H9 (cell line): ENCODE results near the gene FCRL6. TPM values are rescaled to one million over a fixed set of nuclear protein-coding genes. Genes with fewer than 3 reads are reported as not detected.

ENCODE experiments used
- DNase-seq: peaks from one replicate; pipeline ENCODE4 v3.0.0-alpha.2; 2017
- H2AFZ ChIP-seq: one replicate; pipeline ENCODE4 v1.6.1; 2013; ENCODE audit warnings: mild to moderate bottlenecking, low read length, control low read depth, moderate library complexity
- H2AK5ac ChIP-seq: 2 replicates; pipeline ENCODE4 v1.6.1; 2013; ENCODE audit warnings: low read length, control low read depth, mixed read lengths; ENCODE audit not compliant: insufficient read length
- H2BK120ac ChIP-seq: one replicate; pipeline ENCODE4 v1.6.1; 2013; ENCODE audit warnings: low read depth, mild to moderate bottlenecking, low read length, control low read depth, inconsistent platforms; ENCODE audit not compliant: poor library complexity, severe bottlenecking
- H2BK12ac ChIP-seq: 2 replicates; pipeline ENCODE4 v1.6.1; 2013; ENCODE audit warnings: low read length, control low read depth, mixed read lengths, low read depth; ENCODE audit not compliant: insufficient read length
- H2BK15ac ChIP-seq: 2 replicates; pipeline ENCODE4 v1.6.1; 2013; ENCODE audit warnings: low read depth, low read length, control low read depth
- H2BK20ac ChIP-seq: one replicate; pipeline ENCODE4 v1.6.1; 2013; ENCODE audit warnings: low read depth, mild to moderate bottlenecking, low read length, control low read depth, inconsistent platforms; ENCODE audit not compliant: poor library complexity, severe bottlenecking
- H2BK5ac ChIP-seq: 2 replicates; pipeline ENCODE4 v1.6.1; 2013; ENCODE audit warnings: low read length, control low read depth, mixed read lengths; ENCODE audit not compliant: insufficient read length
- H3K14ac ChIP-seq: 2 replicates; pipeline ENCODE4 v1.6.1; 2013; ENCODE audit warnings: low read length, control low read depth; ENCODE audit not compliant: insufficient read depth
- H3K18ac ChIP-seq: 2 replicates; pipeline ENCODE4 v1.6.1; 2013; ENCODE audit warnings: low read depth, mild to moderate bottlenecking, mixed read lengths, low read length, control low read depth; ENCODE audit not compliant: insufficient read length
- H3K23ac ChIP-seq: 2 replicates; pipeline ENCODE4 v1.6.1; 2013; ENCODE audit warnings: low read length, control low read depth, mixed read lengths, low read depth; ENCODE audit not compliant: insufficient read length
- H3K23me2 ChIP-seq: 2 replicates; pipeline ENCODE4 v1.6.1; 2013; ENCODE audit warnings: low read depth, mild to moderate bottlenecking, mixed read lengths, low read length, control low read depth; ENCODE audit not compliant: insufficient read length, poor library complexity, severe bottlenecking
- H3K27ac ChIP-seq: 2 replicates; pipeline ENCODE4 v1.5.1; 2013; ENCODE audit warnings: low read length, control low read depth, mixed read lengths, low read depth; ENCODE audit not compliant: insufficient read length
- H3K27me3 ChIP-seq: 2 replicates; pipeline ENCODE4 v1.6.1; 2013; ENCODE audit warnings: low read length, control low read depth, inconsistent platforms; ENCODE audit not compliant: insufficient read depth
- H3K4ac ChIP-seq: 2 replicates; pipeline ENCODE4 v1.6.1; 2013; ENCODE audit warnings: low read depth, mild to moderate bottlenecking, control low read depth, inconsistent platforms, low read length, moderate library complexity
- H3K4me1 ChIP-seq: 2 replicates; pipeline ENCODE4 v1.6.1; 2013; ENCODE audit warnings: low read length, control low read depth, inconsistent platforms; ENCODE audit not compliant: insufficient read depth
- H3K4me2 ChIP-seq: 2 replicates; pipeline ENCODE4 v1.6.1; 2013; ENCODE audit warnings: low read length, control low read depth, mixed read lengths; ENCODE audit not compliant: insufficient read length, insufficient read depth
- H3K56ac ChIP-seq: 2 replicates; pipeline ENCODE4 v1.6.1; 2013; ENCODE audit warnings: low read depth, mild to moderate bottlenecking, mixed read lengths, low read length, control low read depth; ENCODE audit not compliant: insufficient read length
- H3K79me1 ChIP-seq: 2 replicates; pipeline ENCODE4 v1.6.1; 2013; ENCODE audit warnings: low read depth, mild to moderate bottlenecking, moderate library complexity, low read length, control low read depth, inconsistent platforms; ENCODE audit not compliant: insufficient read depth, poor library complexity, severe bottlenecking
- H3K79me2 ChIP-seq: 2 replicates; pipeline ENCODE4 v1.6.1; 2013; ENCODE audit warnings: low read length, control low read depth, inconsistent platforms; ENCODE audit not compliant: insufficient read depth
- H3K9ac ChIP-seq: 2 replicates; pipeline ENCODE4 v1.6.1; 2013; ENCODE audit warnings: low read length, control low read depth, mixed read lengths; ENCODE audit not compliant: insufficient read length; ENCODE audit errors: extremely low read depth
- H3K9me3 ChIP-seq: one replicate; pipeline ENCODE4 v1.6.1; 2013; ENCODE audit warnings: low read depth, low read length, inconsistent platforms; ENCODE audit not compliant: control insufficient read depth
- H3T11ph ChIP-seq: one replicate; pipeline ENCODE4 v1.6.1; 2013; ENCODE audit warnings: mild to moderate bottlenecking, low read length, control low read depth, inconsistent platforms
- H4K20me1 ChIP-seq: one replicate; pipeline ENCODE4 v1.6.1; 2013; ENCODE audit not compliant: control insufficient read depth, insufficient read length, insufficient read depth
- H4K5ac ChIP-seq: 2 replicates; pipeline ENCODE4 v1.6.1; 2013; ENCODE audit warnings: low read depth, mild to moderate bottlenecking, mixed read lengths, low read length, control low read depth; ENCODE audit not compliant: insufficient read length
- H4K8ac ChIP-seq: replicated peaks from 2 replicates; pipeline ENCODE4 v1.6.1; 2013; ENCODE audit warnings: low read length, control low read depth, mixed read lengths, low read depth; ENCODE audit not compliant: insufficient read length
- H4K91ac ChIP-seq: 2 replicates; pipeline ENCODE4 v1.6.1; 2013; ENCODE audit warnings: low read depth, mild to moderate bottlenecking, moderate library complexity, mixed read lengths, low read length, control low read depth; ENCODE audit not compliant: insufficient read length
- H3K27ac Mint-ChIP-seq, 3 experiments: 2 replicates in 2 of 3; 3 replicates in 1 of 3; pipeline ENCODE4 v1.8.0; 2020 to 2021; ENCODE audit warnings: mixed read lengths in 3 of 3, mild to moderate bottlenecking in 1 of 3, moderate library complexity in 1 of 3
- H3K27me3 Mint-ChIP-seq: 2 replicates; pipeline ENCODE4 v1.8.0; 2021; ENCODE audit warnings: low read depth, mild to moderate bottlenecking, moderate library complexity, mixed read lengths
- H3K36me3 Mint-ChIP-seq, 3 experiments: 2 replicates in 2 of 3; 3 replicates in 1 of 3; pipeline ENCODE4 v1.8.0; 2020 to 2021; ENCODE audit warnings: low read depth in 3 of 3, mixed read lengths in 3 of 3; ENCODE audit not compliant: insufficient read depth in 1 of 3
- H3K4me1 Mint-ChIP-seq, 2 experiments: 2 replicates each; pipeline ENCODE4 v1.8.0; 2020; ENCODE audit warnings: mixed read lengths in 2 of 2
- H3K4me3 Mint-ChIP-seq, 2 experiments: 2 replicates in 1 of 2; 3 replicates in 1 of 2; pipeline ENCODE4 v1.8.0; 2020 to 2021; ENCODE audit warnings: mild to moderate bottlenecking in 2 of 2, mixed read lengths in 2 of 2, moderate library complexity in 1 of 2
- H3K9me3 Mint-ChIP-seq, 2 experiments: 2 replicates in 1 of 2; 3 replicates in 1 of 2; pipeline ENCODE4 v1.8.0; 2020; ENCODE audit warnings: mild to moderate bottlenecking in 2 of 2, mixed read lengths in 2 of 2, moderate library complexity in 1 of 2
- WGBS: extraction: QIAGEN DNeasy Blood & Tissue Kit; methylation state at CpG from one replicate; pipeline ENCODE4 v1.1.7; 2013; ENCODE audit warnings: missing lambda C conversion rate, low lambda C conversion rate, mixed read lengths; ENCODE audit not compliant: insufficient read length; ENCODE audit errors: extremely low coverage; 5-methylcytosine and 5-hydroxymethylcytosine counted together
- total RNA-seq: library from RNA; stranded (reverse); gene quantifications from 2 replicates; pipeline ENCODE4 v1.2.1, GENCODE V29; 2021
- TF ChIP-seq, protein P1 (sequence below): fragments of 200-600 bp; sonication (generic); conservative IDR thresholded peaks from 3 replicates; pipeline ENCODE4 v1.8.0; 2021; ENCODE audit warnings: antibody characterized with exemption, mild to moderate bottlenecking

Gene FCRL6
- total RNA-seq, 1 experiment from 2014 or later, result not detected

DNA sequence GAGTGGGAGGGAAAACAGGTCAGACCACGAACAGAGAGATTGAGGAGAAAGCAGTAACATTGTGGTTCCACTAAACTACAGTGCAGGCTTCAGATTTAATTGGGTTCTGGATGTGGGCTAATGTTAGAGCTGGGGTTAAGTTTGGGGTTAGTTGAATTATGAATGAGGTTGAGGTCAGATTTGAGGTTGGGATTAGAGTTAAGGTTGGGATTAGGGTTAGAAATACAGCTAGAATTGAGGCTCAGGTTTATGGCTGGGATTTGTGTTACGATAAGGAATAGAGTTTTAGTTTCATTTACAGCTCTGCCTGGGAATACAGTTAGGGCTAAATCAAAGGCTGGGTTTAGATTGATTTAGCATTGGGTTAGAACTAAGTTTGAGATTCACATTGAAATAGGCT is 62.1 kb downstream of the FCRL6 start:
- Histone ChIP-seq H2BK20ac (no peak overlapping the region), H3K4me1 (no peaks in the 10 kb centered on the region), H2BK5ac (no peak overlapping the region), H3K23ac (no peak overlapping the region), H2AK5ac (no peak overlapping the region), H4K5ac (no peak overlapping the region), H3K23me2 (no peaks in the 10 kb centered on the region), H2BK120ac (no peak overlapping the region), H3K4me2 (no peak overlapping the region), H3T11ph (no peak overlapping the region), H3K18ac (no peak overlapping the region), H4K91ac (no peak overlapping the region), H3K56ac (no peak overlapping the region), H3K9ac (no peak overlapping the region), H3K27me3 (no peaks in the 10 kb centered on the region), H4K20me1 (peaks cover 2% of the 10 kb centered on the region), H3K14ac (no peak overlapping the region), H4K8ac (no peak overlapping the region), H3K4ac (no peak overlapping the region), H3K27ac (no peak overlapping the region), H2BK15ac (no peak overlapping the region), H3K9me3 (no peaks in the 10 kb centered on the region), H2BK12ac (no peak overlapping the region), H3K79me2 (no peaks in the 10 kb centered on the region), H2AFZ (no peak overlapping the region), H3K79me1 (no peaks in the 10 kb centered on the region)
- Mint-ChIP-seq H3K9me3 (no peaks in the 10 kb centered on the region), H3K27ac (no peak overlapping the region), H3K36me3 (no peaks in the 10 kb centered on the region), H3K4me1 (peaks cover 26 to 33% of the 10 kb centered on the region in 2 experiments), H3K27me3 (peaks cover 23% of the 10 kb centered on the region), H3K4me3 (no peak overlapping the region)
- DNase-seq, result no peak
- no CpG with 5 or more reads among the region's 2 CpGs for WGBS
- TF ChIP-seq, protein P1, sequence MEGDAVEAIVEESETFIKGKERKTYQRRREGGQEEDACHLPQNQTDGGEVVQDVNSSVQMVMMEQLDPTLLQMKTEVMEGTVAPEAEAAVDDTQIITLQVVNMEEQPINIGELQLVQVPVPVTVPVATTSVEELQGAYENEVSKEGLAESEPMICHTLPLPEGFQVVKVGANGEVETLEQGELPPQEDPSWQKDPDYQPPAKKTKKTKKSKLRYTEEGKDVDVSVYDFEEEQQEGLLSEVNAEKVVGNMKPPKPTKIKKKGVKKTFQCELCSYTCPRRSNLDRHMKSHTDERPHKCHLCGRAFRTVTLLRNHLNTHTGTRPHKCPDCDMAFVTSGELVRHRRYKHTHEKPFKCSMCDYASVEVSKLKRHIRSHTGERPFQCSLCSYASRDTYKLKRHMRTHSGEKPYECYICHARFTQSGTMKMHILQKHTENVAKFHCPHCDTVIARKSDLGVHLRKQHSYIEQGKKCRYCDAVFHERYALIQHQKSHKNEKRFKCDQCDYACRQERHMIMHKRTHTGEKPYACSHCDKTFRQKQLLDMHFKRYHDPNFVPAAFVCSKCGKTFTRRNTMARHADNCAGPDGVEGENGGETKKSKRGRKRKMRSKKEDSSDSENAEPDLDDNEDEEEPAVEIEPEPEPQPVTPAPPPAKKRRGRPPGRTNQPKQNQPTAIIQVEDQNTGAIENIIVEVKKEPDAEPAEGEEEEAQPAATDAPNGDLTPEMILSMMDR, result no peak

Other genes with a start within 250 kb of the FCRL6 start
- not detected in 2 replicates for gene APCS, start 214.5 kb upstream of the FCRL6 start, total RNA-seq
- not detected in 2 replicates for gene CRP, start 87.8 kb upstream of the FCRL6 start, total RNA-seq
- 25.0 and 27.3 TPM in 2 replicates for gene DUSP23, start 21.4 kb upstream of the FCRL6 start, total RNA-seq
- gene SLAMF8, start 24.5 kb downstream of the FCRL6 start, total RNA-seq, result not detected in 2 replicates
- gene VSIG8, start 60.3 kb downstream of the FCRL6 start, total RNA-seq, result not detected in 2 replicates
- 0.53 and 0.85 TPM in 2 replicates for gene CFAP45, start 97.8 kb downstream of the FCRL6 start, total RNA-seq
- 76.7 and 80.5 TPM in 2 replicates for gene TAGLN2, start 123.1 kb downstream of the FCRL6 start, total RNA-seq
- 11.3 and 12.3 TPM in 2 replicates for gene IGSF9, start 143.3 kb downstream of the FCRL6 start, total RNA-seq
- gene SLAMF9, start 151.9 kb downstream of the FCRL6 start, total RNA-seq, result not detected in 2 replicates
- 5.9 and 6.2 TPM in 2 replicates for gene PIGM, start 229.6 kb downstream of the FCRL6 start, total RNA-seq